Activated T-cell treated with anti-CD3 and anti-CD28 coated beads for 4 hours (primary cell): ENCODE measurements around the gene SERPINA3.
"Not testable (repeated sequence)": the region's sequence is repeated elsewhere in the genome, so short reads cannot be mapped to it uniquely, and the experiment has no call there.

ENCODE experiments used
- DNase-seq: peaks from one replicate; pipeline ENCODE4 v3.0.0-alpha.2; 2020

The SERPINA3 gene

DNA sequence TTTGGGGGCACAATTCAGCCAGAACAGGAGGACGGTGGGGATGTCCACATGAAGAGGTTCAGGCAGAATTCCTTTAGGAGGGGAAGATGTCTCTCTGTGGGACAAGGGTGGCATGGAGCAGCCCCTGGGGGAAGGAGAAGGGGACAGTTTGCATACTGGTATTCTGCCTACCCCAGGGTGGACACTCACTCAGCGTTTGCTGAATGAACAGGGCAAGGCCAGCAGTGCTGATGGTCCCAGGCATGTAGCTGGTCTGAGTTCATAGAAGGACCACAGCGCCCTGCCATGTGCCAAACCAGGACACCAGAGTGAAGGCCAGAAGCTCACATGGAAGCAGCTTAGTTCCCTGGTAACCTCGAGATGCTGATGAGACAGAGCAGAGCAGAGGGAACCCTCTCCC, 25.6 kb upstream of the SERPINA3 start:
- DNase-seq = no peak

- no peak for DNase-seq
Measured at GRCh38 chr14:94588311-94588710, 23.9 kb upstream of the SERPINA3 start.

GRCh38 chr14:94591073-94591472, 21.1 kb upstream of the SERPINA3 start:
- DNase-seq = no peak

DNA sequence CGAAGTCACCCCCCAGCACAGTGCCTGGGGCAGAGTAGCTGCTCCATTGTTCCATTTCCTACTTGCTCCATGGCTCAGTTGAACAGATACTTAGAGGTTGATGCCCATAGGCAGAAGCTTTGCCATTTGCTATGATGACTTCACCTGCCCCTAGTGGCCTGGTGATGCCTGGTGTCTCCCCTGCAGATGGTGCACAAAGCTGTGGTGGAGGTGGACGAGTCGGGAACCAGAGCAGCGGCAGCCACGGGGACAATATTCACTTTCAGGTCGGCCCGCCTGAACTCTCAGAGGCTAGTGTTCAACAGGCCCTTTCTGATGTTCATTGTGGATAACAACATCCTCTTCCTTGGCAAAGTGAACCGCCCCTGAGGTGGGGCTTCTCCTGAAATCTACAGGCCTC, 20.3 kb upstream of the SERPINA3 start:
- DNase-seq = no peak

GRCh38 chr14:94592457-94592856, 19.7 kb upstream of the SERPINA3 start:
- no peak for DNase-seq

DNA sequence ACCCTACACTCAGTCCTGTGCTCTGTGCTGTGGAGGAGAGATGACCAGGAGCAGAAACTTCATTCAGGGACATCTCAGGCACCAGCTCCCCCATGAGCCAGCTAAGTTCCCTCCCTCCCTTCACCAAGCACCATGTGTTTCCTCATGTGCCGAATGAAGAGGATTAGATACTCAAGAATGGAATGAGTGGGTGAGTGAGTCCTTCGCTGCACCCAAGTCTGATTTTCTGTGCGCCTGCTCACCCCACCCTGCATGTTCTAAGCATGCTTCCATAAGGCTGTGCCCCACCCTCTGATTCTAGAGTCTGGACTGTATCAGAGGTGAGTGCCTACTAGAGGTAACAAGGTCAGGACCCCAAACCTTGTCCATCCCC, 18.8 kb upstream of the SERPINA3 start:
- no peak for DNase-seq

DNA sequence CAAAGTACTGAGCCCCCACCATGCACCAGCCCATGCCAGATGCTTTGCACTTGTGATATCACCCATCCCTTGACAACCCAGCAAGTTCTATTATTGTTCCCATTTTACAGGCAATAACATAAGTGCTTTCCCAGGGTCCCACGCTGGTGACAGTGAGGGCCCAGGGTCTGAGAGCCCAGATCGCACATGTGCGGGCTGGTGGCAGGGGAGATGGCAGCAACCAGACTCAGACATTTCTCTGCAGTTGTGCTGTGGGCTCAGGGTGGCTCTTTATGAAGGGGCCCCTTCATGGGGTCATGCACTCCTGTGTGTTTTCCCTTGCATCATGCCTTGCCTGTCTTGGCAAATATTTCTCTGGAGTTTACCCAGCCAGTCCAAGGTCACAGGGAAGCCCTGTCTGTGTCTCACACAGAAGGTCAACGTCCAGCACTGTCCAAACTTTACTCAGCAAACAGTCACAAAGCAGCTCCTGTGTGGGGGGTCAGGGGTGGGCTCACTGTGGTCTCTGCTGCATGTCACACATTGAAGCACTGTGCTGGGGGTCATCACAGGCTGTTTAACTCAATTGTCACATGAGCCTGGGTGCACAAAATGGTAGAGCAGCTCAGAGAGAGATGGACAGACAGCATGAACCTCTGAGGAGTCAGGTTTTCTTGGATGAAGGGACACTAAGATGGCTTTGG, 18.3 kb upstream of the SERPINA3 start:
- no peak for DNase-seq

- DNase-seq = no peak
Measured at GRCh38 chr14:94594441-94594840, 17.8 kb upstream of the SERPINA3 start.

GRCh38 chr14:94595912-94596311, 16.3 kb upstream of the SERPINA3 start:
- no peak for DNase-seq

GRCh38 chr14:94596361-94596760, 15.8 kb upstream of the SERPINA3 start:
- DNase-seq = no peak

DNA sequence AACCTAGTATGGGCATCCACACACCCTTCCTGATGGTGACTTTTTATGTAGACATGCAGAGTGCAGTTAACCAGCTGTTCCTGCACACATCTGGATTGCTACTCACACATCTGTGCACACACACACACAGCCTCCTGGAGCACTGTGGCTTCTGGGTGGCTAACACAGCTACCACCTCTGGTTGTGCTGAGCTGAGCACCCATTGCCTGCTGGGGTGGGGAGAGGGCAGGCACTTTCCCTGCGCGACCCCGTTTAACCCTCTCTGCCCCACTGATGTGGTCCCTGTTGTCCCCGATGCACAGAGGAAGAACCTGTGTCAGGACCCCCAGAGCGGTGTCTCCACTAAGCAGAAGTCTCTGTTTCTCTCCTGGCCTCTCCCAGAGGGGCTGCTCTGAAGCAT, 14.4 kb upstream of the SERPINA3 start:
- DNase-seq = no peak

DNA sequence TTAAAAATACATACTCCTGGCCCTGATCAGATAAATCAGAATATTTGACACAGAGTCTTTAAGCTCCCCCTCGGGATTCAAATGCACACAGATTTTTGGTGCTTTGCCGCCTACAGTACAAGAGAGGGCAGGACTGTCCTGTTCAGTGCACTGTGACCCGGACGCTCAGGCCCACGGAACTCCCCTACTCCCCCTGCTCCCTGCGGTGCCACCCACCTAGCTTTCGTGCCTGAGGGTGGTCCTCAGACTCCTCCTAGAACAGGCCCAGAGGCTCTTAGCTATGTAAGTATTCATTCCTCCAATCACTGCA, 13.7 kb upstream of the SERPINA3 start:
- no peak for DNase-seq

GRCh38 chr14:94598816-94599655, 13.2 kb upstream of the SERPINA3 start:
- DNase-seq = no peak

- DNase-seq = no peak
Measured at GRCh38 chr14:94599656-94600004, 12.6 kb upstream of the SERPINA3 start.

- DNase-seq = no peak
Measured at GRCh38 chr14:94600148-94600545, 12.0 kb upstream of the SERPINA3 start.

DNA sequence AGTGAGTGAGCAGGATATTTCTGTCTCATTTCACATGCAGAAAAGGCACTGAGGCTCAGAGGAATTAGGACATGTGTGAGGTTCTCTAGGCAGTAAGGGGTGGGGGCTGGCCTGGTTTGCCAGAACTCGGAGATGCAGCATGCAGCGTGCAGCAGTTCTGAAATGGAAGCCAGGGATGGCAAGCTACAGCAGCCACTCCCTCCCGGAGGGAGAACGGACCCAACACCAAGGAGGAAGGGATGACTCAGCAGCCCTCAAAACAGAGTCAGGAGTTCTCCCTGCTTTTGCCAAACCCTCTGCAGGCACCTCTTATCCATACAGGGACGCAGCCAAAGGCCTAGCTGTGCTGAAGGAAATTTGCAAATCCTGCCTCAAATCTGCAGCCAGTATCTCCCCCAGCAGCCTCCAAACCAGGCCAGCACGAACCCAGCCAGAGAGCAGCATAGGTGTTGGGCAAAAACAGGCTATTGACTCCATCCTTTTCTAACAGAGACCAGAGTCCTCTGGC, 10.3 kb upstream of the SERPINA3 start:
- DNase-seq = no peak

GRCh38 chr14:94602722-94603121, 9.5 kb upstream of the SERPINA3 start:
- no peak for DNase-seq

DNA sequence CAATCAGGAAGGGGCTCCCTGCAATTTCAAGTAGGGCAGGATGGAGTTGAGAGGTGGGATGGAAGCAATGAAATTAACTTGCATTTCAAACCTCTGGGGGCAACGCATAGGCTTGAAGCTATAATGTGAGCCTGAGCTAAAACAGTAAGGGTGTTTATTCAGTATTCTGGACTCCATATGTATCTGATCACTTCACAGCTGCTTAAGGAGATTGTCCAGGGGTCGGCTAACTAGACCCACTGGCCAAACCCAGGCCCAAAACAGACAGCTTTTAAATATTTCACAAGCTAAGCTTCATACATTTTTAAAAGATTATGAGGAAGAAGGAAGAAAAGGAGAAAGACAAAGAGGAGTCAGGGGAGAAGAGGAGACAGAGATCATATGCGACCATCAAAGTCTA, 6.8 kb upstream of the SERPINA3 start:
- no peak for DNase-seq

- DNase-seq = not testable (repeated sequence)
Measured at GRCh38 chr14:94608966-94609365, 3.2 kb upstream of the SERPINA3 start.

GRCh38 chr14:94611179-94611578, 1.0 kb upstream of the SERPINA3 start:
- no peak for DNase-seq

- DNase-seq = no peak
Measured at GRCh38 chr14:94612580-94613554, 676 bp downstream of the SERPINA3 start.

- DNase-seq = no peak
Measured at GRCh38 chr14:94613720-94614644, 1.8 kb downstream of the SERPINA3 start.
